ENCODE data around the gene MYH14.
A peak's percentile ranks its signal among the peaks of the same experiment; 100 is the strongest.

The MYH14 gene

GRCh38 chr19:50162988-50163387 is 40.4 kb upstream of the MYH14 start, which contains the start of gene IZUMO2:
Gene IZUMO2 (minus strand): TSS chr19:50163281. CDS start chr19:50163194, 87 bp downstream.
- no peak for DNase-seq (ENCODE audit: extremely low read depth, insufficient read length)
- Histone ChIP-seq H3K4me3 (replicated peaks; ENCODE audit: low read depth, low read length) (no peak within 1 kb of the TSS), H3K36me3 (ENCODE audit: control insufficient read depth, insufficient read depth, low read length) (no peaks in the 10 kb centered on the region), H3K27me3 (replicated peaks; ENCODE audit: control insufficient read depth, insufficient read depth, low read length) (no peaks in the 10 kb centered on the region)
- TF ChIP-seq, protein P1, sequence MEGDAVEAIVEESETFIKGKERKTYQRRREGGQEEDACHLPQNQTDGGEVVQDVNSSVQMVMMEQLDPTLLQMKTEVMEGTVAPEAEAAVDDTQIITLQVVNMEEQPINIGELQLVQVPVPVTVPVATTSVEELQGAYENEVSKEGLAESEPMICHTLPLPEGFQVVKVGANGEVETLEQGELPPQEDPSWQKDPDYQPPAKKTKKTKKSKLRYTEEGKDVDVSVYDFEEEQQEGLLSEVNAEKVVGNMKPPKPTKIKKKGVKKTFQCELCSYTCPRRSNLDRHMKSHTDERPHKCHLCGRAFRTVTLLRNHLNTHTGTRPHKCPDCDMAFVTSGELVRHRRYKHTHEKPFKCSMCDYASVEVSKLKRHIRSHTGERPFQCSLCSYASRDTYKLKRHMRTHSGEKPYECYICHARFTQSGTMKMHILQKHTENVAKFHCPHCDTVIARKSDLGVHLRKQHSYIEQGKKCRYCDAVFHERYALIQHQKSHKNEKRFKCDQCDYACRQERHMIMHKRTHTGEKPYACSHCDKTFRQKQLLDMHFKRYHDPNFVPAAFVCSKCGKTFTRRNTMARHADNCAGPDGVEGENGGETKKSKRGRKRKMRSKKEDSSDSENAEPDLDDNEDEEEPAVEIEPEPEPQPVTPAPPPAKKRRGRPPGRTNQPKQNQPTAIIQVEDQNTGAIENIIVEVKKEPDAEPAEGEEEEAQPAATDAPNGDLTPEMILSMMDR (IDR thresholded peaks at IDR 0.05; ENCODE audit: insufficient read depth, low read length, poor library complexity, severe bottlenecking): no peak

DNA sequence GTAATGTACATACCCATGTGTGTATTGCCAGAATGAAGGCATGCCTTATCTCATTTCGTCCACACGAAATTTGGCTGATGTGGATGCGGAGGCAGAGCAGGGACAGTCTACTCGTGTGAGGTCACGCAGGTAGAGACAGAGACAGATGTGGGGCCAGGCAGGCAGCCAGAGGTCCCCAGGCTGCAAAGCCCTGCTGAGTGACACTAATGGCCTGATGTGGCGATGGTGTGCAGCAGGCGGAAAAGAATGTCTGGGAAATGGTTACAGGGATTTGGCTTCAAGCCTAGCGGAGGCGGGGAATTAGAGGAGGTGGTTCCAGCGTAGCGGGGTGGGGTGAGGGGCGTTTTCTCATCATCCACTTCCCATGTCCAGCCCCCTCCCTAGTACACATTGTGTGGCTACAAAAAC is 36.1 kb upstream of the MYH14 start:
- no peak for DNase-seq (ENCODE audit: extremely low read depth, insufficient read length)
- TF ChIP-seq, protein P1 (IDR thresholded peaks at IDR 0.05; ENCODE audit: insufficient read depth, low read length, poor library complexity, severe bottlenecking): no peak
- no peaks in the 10 kb centered on the region for H3K36me3 ChIP-seq (ENCODE audit: control insufficient read depth, insufficient read depth, low read length)
- no peak overlapping the region for H3K4me3 ChIP-seq (replicated peaks; ENCODE audit: low read depth, low read length)
- no peaks in the 10 kb centered on the region for H3K27me3 ChIP-seq (replicated peaks; ENCODE audit: control insufficient read depth, insufficient read depth, low read length)

DNA sequence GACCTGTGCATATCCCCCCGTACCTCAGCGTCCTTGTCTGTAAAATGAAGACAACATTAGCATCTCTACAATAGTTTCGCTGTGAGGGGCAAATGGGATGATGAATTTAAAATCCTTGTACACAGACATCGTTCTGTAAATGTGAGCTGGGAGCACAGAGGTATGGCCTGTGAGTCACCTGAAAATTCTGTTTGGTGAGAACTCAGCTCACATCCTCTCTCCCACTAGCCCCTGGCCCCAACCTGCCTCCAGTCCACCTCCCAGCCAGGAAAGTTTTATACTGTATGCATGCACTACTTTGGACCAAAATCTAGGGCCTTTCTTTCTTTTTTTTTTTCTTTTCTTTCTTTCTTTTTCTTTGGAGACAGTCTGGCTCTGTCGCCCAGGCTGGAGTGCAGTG is 31.7 kb upstream of the MYH14 start:
- no peaks in the 10 kb centered on the region for H3K27me3 ChIP-seq (replicated peaks; ENCODE audit: control insufficient read depth, insufficient read depth, low read length)
- H3K4me3 ChIP-seq (replicated peaks; ENCODE audit: low read depth, low read length): no peak overlapping the region
- TF ChIP-seq, protein P1 (IDR thresholded peaks at IDR 0.05; ENCODE audit: insufficient read depth, low read length, poor library complexity, severe bottlenecking): no peak
- no peaks in the 10 kb centered on the region for H3K36me3 ChIP-seq (ENCODE audit: control insufficient read depth, insufficient read depth, low read length)
- DNase-seq (ENCODE audit: extremely low read depth, insufficient read length): no peak

- no peak for DNase-seq (ENCODE audit: extremely low read depth, insufficient read length)
- H3K36me3 ChIP-seq (ENCODE audit: control insufficient read depth, insufficient read depth, low read length): no peaks in the 10 kb centered on the region
- H3K27me3 ChIP-seq (replicated peaks; ENCODE audit: control insufficient read depth, insufficient read depth, low read length): no peaks in the 10 kb centered on the region
- H3K4me3 ChIP-seq (replicated peaks; ENCODE audit: low read depth, low read length): no peak overlapping the region
- TF ChIP-seq, protein P1 (IDR thresholded peaks at IDR 0.05; ENCODE audit: insufficient read depth, low read length, poor library complexity, severe bottlenecking): no peak
These were observed 30.7 kb upstream of the MYH14 start for GRCh38 chr19:50172726-50173125.

DNA sequence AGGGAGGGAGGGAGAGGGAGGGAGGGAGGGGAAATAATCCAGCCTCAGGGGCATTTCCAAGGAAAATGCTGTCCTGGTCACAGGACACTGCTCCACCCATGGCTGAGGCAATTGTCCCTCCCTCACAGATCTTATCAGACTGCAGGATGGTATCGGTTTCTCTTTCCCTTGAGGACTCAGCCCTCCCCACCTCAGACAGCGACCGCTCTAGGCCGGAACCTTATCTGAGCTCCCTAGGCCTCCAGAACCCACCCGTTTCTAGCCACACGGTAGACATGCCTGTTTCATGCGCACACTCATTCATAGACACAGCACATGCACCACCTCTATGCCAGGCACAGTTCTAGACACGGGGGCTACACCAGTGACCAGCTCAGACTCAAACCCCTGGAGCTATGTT is 30.3 kb upstream of the MYH14 start:
- peak; percentile 32 for DNase-seq (ENCODE audit: extremely low read depth, insufficient read length)
- TF ChIP-seq, protein P1 (IDR thresholded peaks at IDR 0.05; ENCODE audit: insufficient read depth, low read length, poor library complexity, severe bottlenecking): no peak
- H3K27me3 ChIP-seq (replicated peaks; ENCODE audit: control insufficient read depth, insufficient read depth, low read length): no peaks in the 10 kb centered on the region
- no peaks in the 10 kb centered on the region for H3K36me3 ChIP-seq (ENCODE audit: control insufficient read depth, insufficient read depth, low read length)
- H3K4me3 ChIP-seq (replicated peaks; ENCODE audit: low read depth, low read length): no peak overlapping the region
